GM18951 (cell line): ENCODE measurements around the gene CTNNBL1.

Experiments
- POLR2A ChIP-seq: IDR thresholded peaks from 4 replicates; pipeline ENCODE4 v1.6.1; 2011; ENCODE audit warnings: mild to moderate bottlenecking; ENCODE audit not compliant: insufficient read length, insufficient read depth; ENCODE audit errors: extremely low read depth
- in situ Hi-C: fragments of 300-500 bp; cut with MboI; formaldehyde crosslinking; loops from one replicate; pipeline ENCODE4 v1.12.0; 2022; ENCODE audit warnings: low sequenced_read_pairs, mixed read lengths, inconsistent platforms; ENCODE audit not compliant: unreplicated experiment

The CTNNBL1 gene

GRCh38 chr20:37823296-37823980 is 129.6 kb downstream of the CTNNBL1 start:
- no peak for TF ChIP-seq POLR2A
- in situ Hi-C loops: no loop called here

- in situ Hi-C loops: no loop called here
- TF ChIP-seq POLR2A: no peak
Measured at GRCh38 chr20:37827605-37828004, 133.8 kb downstream of the CTNNBL1 start.

DNA sequence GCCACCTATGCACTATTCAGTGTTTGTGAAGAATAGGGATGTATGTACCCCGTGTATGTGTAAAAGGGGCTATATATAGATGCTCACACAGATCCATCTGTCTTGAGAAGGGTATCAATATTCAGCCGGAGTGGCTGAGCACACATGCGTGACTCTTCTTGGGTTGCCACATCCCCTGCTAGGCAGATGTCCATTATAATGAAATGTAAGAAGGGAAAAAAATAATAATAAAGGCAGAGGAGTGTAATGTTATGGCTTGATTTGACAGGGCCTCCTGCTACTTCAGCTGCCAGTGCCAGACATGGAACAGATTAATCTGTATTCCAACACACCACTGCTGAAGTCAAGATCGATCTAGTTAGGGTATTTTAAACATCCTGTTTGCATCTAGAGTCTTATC is 134.9 kb downstream of the CTNNBL1 start:
- in situ Hi-C loops: no loop called here
- TF ChIP-seq POLR2A: no peak

DNA sequence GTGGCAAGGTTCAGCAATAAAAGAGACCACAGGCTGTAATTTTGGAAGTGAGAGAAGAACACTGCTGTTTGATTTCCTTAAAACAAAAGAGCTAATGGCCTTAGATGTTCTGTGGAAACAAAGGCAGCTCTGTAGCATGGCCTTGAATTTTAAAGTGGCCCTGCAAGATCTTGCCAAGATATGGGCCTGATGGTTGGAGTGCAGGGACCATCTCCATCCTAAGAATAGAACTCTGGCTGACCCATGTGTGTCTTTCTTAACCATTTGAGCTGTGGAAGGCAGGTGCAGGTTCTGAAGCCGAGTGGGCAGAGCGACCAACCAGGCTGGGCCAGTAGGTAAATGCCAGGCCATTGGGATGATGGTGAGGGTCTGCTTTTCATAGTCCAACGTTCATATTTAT is 135.3 kb downstream of the CTNNBL1 start:
- no peak for TF ChIP-seq POLR2A
- in situ Hi-C loops: no loop called here

GRCh38 chr20:37833221-37833896 is 139.5 kb downstream of the CTNNBL1 start:
- TF ChIP-seq POLR2A: no peak
- in situ Hi-C loops: no loop called here

DNA sequence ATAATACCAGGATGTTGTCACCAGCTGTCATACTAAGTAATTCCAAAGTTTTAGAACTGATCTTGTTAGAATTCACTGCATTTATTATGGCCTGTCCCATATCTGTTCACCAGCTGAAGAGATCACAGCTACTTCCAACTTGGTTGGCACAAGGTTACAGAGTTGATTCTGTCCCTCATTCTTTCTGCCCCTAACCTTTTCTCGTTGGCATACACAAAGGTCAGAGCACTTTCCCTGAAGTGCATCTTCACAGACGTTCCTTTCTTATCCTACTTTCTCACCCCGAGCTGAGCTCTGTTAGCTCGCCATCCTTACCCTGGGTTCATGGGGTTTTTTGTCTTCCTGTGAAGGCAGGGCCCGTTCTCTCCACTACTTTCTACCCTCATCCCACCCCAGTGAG is 143.1 kb downstream of the CTNNBL1 start:
- in situ Hi-C loops: no loop called here
- TF ChIP-seq POLR2A: no peak

DNA sequence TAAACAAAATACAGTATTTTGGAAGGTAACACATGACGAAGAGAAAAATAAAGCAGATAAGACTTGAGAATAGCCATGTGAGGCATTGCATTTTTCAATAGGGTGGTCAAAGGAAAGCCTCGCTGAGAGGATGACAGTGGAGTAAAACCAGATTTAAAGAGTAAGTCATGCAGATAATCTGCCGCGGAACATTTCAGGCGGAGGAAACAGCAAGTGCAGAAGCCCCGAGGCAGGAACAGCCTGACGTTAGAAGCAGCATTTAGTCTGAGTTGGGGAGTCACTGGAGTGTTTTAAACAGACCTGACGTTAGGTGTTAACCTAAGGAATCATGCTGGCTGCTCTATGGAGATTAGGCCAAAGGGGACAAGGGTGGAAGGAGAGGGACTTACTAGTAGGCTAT is 144.1 kb downstream of the CTNNBL1 start:
- in situ Hi-C loops: no loop called here
- no peak for TF ChIP-seq POLR2A

DNA sequence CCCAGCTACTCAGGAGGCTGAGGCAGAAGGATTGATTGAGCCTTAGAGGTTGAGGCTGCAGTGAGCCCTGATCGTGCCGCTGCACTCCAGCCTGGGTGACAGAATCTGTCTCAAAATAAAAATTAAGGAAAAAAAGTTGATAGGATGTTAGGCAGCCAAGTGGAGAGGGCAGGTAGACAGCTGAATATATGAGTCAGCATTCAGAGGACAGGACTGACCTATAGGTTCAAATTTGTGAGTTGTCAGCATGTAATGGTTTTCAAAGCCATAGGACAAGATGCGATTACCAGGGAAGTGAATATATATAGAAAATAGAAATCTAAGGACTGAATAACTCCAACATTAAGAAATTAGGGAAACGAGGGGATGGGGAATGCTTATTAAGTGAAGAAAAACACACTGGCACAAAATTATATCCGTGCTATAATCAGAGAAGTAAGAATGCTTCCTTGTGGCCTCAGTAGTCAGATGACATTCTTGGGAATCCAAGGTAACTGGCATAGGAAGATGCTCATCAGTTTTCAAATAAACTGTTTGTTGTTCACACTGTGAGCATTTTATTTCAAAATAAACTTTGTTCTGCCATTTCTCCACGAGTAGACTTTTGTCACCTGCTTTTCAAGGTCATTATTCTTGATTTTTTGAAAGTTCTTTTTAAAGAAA is 145.1 kb downstream of the CTNNBL1 start:
- in situ Hi-C loops: no loop called here
- TF ChIP-seq POLR2A: no peak

DNA sequence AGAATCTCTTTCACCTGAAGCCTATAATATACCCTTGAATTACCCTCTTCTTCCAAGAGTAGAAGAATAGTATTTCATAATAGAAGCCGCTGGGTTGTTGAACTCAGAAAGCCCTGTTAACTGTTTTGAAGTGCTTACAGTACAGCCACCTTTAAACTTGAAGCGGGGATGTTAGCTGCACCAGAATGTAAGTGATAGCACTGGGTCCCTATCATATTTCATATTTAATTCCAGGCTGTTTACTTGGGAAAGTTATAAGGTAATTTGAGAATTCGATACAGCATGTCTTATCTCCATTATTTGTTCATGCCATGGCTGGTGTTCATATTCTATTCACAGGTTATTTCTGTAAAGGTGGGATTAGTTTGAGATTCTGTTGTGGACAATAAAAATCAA is 145.6 kb downstream of the CTNNBL1 start:
- no peak for TF ChIP-seq POLR2A
- in situ Hi-C loops: no loop called here

DNA sequence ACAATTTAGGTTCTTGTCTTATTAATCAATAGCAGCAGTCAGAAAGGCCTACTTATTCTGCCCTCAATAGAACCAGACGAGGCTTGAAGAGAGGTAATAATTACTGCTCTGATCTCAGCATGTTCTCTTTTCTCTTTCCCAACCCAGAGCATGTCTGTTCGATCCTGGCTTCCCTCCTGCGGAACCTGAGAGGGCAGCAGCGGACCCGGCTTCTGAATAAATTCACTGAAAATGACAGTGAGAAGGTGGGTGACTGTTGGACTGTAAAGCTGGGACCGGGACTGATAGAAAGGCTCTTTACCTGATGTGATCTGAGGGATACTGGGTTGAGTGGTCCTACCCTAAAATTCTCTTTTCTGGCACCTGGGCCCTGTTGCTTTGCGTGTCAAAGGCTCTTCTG is 146.1 kb downstream of the CTNNBL1 start:
- TF ChIP-seq POLR2A: no peak
- in situ Hi-C loops: no loop called here

- in situ Hi-C loops: no loop called here
- no peak for TF ChIP-seq POLR2A
Measured at GRCh38 chr20:37841389-37841788, 147.6 kb downstream of the CTNNBL1 start.

- in situ Hi-C loops: no loop called here
- TF ChIP-seq POLR2A: no peak
Measured at GRCh38 chr20:37841971-37842370, 148.1 kb downstream of the CTNNBL1 start.

DNA sequence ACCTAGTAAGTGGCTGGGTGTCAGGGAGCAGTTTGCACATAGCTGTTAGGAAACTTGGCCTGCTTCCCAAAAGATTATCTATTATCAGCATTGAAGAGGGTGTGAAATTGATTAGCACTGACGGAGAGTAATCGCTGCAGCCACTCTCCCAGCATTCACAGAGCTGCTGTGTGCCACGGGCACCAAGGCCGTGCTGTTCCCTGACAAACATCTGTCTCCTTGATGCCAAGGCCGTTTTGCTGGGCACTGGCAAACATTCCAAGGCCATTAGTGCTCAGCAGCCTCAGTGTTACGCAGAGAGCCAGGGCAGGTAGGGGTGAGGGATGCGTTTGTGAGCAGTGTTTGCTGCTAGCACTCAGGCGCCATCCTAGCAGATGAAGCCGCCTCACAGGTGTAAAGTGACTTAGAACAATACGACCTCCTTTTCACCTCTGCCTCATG is 151.4 kb downstream of the CTNNBL1 start:
- no peak for TF ChIP-seq POLR2A
- in situ Hi-C loops: no loop called here

DNA sequence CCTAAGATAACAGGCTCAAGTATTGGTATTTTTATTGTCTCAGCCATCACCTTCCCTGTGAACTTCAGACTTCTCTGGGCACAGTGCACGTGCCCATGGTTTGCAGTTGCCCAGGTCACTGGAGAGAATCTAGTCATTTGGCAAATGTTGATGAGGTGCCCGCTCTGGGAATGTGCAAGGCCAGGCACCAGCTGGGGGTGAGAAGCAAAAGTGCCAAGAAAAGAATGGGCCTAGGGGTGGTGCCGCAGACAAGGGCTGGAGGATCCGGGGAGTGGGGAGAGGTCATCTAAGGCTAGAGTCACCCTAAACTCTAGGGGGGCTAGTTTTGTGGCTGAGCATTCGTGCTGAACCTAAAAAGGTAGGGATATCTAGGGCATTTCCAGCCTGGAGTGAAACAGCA is 152.0 kb downstream of the CTNNBL1 start:
- no peak for TF ChIP-seq POLR2A
- in situ Hi-C loops: no loop called here
